Midbrain (tissue), 1 donor: ENCODE data around the gene DHRS12.

Experiments used
- DNase-seq: peaks from one replicate; lab custom pipeline; 2025; lab: John Stamatoyannopoulos, UW

The DHRS12 gene

GRCh38 chr13:51803422-51804294, at the start of gene DHRS12:
DHRS12 (minus strand) TSS chr13:51804163; CDS start chr13:51799659, 4,504 bp downstream.
- peak; percentile 89 for DNase-seq

GRCh38 chr13:51849145-51850101, 45.5 kb upstream of the DHRS12 start:
- DNase-seq = no peak

GRCh38 chr13:51848674-51849073, 44.7 kb upstream of the DHRS12 start:
- DNase-seq = no peak

GRCh38 chr13:51846756-51847155, 42.8 kb upstream of the DHRS12 start:
- DNase-seq = no peak

GRCh38 chr13:51845574-51846318, 41.8 kb upstream of the DHRS12 start:
- DNase-seq = no peak

GRCh38 chr13:51844862-51845573, 41.1 kb upstream of the DHRS12 start, which contains the start of gene TMEM272:
TMEM272 (minus strand) TSS chr13:51845177; CDS start chr13:51838530, 6,647 bp downstream.
- DNase-seq = peak; percentile 31

- DNase-seq = no peak
Measured at GRCh38 chr13:51843529-51843928, 39.6 kb upstream of the DHRS12 start.

GRCh38 chr13:51841732-51842131, 37.8 kb upstream of the DHRS12 start:
- no peak for DNase-seq

GRCh38 chr13:51840917-51841316, 37.0 kb upstream of the DHRS12 start:
- no peak for DNase-seq

GRCh38 chr13:51839711-51840540, 36.0 kb upstream of the DHRS12 start:
- no peak for DNase-seq

GRCh38 chr13:51838240-51838846, 34.4 kb upstream of the DHRS12 start:
- DNase-seq = no peak

- no peak for DNase-seq
Measured at GRCh38 chr13:51837016-51837415, 33.1 kb upstream of the DHRS12 start.

- DNase-seq = no peak
Measured at GRCh38 chr13:51834581-51835171, 30.7 kb upstream of the DHRS12 start.

- no peak for DNase-seq
Measured at GRCh38 chr13:51833980-51834379, 30.0 kb upstream of the DHRS12 start.

GRCh38 chr13:51832471-51833152, 28.6 kb upstream of the DHRS12 start:
- DNase-seq = peak; percentile 22

- no peak for DNase-seq
Measured at GRCh38 chr13:51831519-51831918, 27.6 kb upstream of the DHRS12 start.

GRCh38 chr13:51829568-51829899, 25.6 kb upstream of the DHRS12 start:
- no peak for DNase-seq

GRCh38 chr13:51828730-51829567, 25.0 kb upstream of the DHRS12 start:
- no peak for DNase-seq
